Measurements from ENCODE around the gene TMEM125.

DNA sequence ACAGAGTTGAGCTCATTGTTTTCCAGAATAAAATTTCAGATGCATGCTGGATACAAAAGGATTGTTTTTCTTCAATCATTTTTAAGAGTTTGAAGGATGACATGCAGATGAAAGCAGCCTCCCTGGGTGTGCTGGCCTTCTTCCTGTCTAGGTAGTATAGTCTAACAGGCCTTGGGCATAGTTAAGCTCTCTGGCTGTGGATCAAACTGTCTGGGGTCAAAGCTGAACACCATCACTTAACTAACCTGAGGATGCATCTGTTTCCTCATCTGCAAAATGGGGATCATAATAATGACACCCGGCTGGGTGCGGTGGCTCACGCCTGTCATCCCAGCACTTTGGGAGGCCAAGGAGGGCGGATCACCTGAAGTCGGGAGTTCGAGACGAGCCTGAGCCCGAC is 25.0 kb downstream of the TMEM125 start:
- TF ChIP-seq, protein P1, sequence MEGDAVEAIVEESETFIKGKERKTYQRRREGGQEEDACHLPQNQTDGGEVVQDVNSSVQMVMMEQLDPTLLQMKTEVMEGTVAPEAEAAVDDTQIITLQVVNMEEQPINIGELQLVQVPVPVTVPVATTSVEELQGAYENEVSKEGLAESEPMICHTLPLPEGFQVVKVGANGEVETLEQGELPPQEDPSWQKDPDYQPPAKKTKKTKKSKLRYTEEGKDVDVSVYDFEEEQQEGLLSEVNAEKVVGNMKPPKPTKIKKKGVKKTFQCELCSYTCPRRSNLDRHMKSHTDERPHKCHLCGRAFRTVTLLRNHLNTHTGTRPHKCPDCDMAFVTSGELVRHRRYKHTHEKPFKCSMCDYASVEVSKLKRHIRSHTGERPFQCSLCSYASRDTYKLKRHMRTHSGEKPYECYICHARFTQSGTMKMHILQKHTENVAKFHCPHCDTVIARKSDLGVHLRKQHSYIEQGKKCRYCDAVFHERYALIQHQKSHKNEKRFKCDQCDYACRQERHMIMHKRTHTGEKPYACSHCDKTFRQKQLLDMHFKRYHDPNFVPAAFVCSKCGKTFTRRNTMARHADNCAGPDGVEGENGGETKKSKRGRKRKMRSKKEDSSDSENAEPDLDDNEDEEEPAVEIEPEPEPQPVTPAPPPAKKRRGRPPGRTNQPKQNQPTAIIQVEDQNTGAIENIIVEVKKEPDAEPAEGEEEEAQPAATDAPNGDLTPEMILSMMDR (IDR thresholded peaks at IDR 0.05): no peak
- no peak for TF ChIP-seq POLR2A (IDR thresholded peaks at IDR 0.05)

Measured in heart left ventricle (tissue), 13 donors.